Neural crest cell (in vitro differentiated cells): ENCODE data around the gene GAS6. TPM values are rescaled to one million over a fixed set of nuclear protein-coding genes. Genes with fewer than 3 reads are reported as not detected.

Experiments used
- DNase-seq: peaks from one replicate; pipeline ENCODE4 v3.0.0; 2021; ENCODE audit warnings: low read depth, mixed read lengths, low spot score
- H3K27ac Mint-ChIP-seq: one replicate; pipeline ENCODE4 v1.8.0; 2021; ENCODE audit warnings: mild to moderate bottlenecking, mixed read lengths; ENCODE audit not compliant: unreplicated experiment
- H3K27me3 Mint-ChIP-seq: 2 replicates; pipeline ENCODE4 v1.8.0; 2021; ENCODE audit warnings: low read depth, mild to moderate bottlenecking, mixed read lengths
- H3K36me3 Mint-ChIP-seq: 2 replicates; pipeline ENCODE4 v1.8.0; 2021; ENCODE audit warnings: low read depth, mild to moderate bottlenecking, mixed read lengths
- H3K4me1 Mint-ChIP-seq: 2 replicates; pipeline ENCODE4 v1.8.0; 2021; ENCODE audit warnings: mixed read lengths
- H3K4me3 Mint-ChIP-seq: one replicate; pipeline ENCODE4 v1.8.0; 2021; ENCODE audit warnings: mild to moderate bottlenecking, mixed read lengths
- H3K9me3 Mint-ChIP-seq: 2 replicates; pipeline ENCODE4 v1.8.0; 2021; ENCODE audit warnings: mixed read lengths
- CTCF ChIP-seq: fragments of 200-600 bp; sonication (generic); conservative IDR thresholded peaks from 2 replicates; pipeline ENCODE4 v1.5.0; 2021; ENCODE audit warnings: antibody characterized with exemption, mild to moderate bottlenecking
- total RNA-seq: library from RNA; stranded (reverse); gene quantifications from 2 replicates; pipeline ENCODE4 v1.2.1, GENCODE V29; 2021

GAS6 gene
- total RNA-seq, 1 donor from 2014 or later, result 9.0 TPM

- no peaks in the 10 kb centered on the region for H3K9me3 Mint-ChIP-seq
- H3K4me3 Mint-ChIP-seq, result no peak overlapping the region
- no peak for DNase-seq
- H3K27ac Mint-ChIP-seq, result no peak overlapping the region
- no peaks in the 10 kb centered on the region for H3K36me3 Mint-ChIP-seq
- H3K27me3 Mint-ChIP-seq, result peaks cover 5% of the 10 kb centered on the region
- no peak for TF ChIP-seq CTCF
- H3K4me1 Mint-ChIP-seq, result no peaks in the 10 kb centered on the region
Measured at GRCh38 chr13:113905942-113906341, 42.1 kb upstream of the GAS6 start.

- Mint-ChIP-seq H3K36me3 (no peaks in the 10 kb centered on the region), H3K4me1 (no peaks in the 10 kb centered on the region), H3K27me3 (peaks cover 3% of the 10 kb centered on the region), H3K27ac (no peak overlapping the region), H3K9me3 (no peaks in the 10 kb centered on the region), H3K4me3 (no peak overlapping the region)
- no peak for TF ChIP-seq CTCF
- DNase-seq, result no peak
Measured at GRCh38 chr13:113905018-113905417, 41.1 kb upstream of the GAS6 start.

GRCh38 chr13:113904411-113904810 lies 40.5 kb upstream of the GAS6 start:
- H3K27me3 Mint-ChIP-seq, result peaks cover 3% of the 10 kb centered on the region
- DNase-seq, result no peak
- TF ChIP-seq CTCF, result peak; percentile 52
- H3K27ac Mint-ChIP-seq, result no peak overlapping the region
- no peaks in the 10 kb centered on the region for H3K9me3 Mint-ChIP-seq
- H3K4me1 Mint-ChIP-seq, result no peaks in the 10 kb centered on the region
- no peaks in the 10 kb centered on the region for H3K36me3 Mint-ChIP-seq
- H3K4me3 Mint-ChIP-seq, result no peak overlapping the region

GRCh38 chr13:113903912-113904311 lies 40.0 kb upstream of the GAS6 start:
- TF ChIP-seq CTCF, result no peak
- Mint-ChIP-seq H3K27ac (no peak overlapping the region), H3K4me3 (no peak overlapping the region), H3K9me3 (no peaks in the 10 kb centered on the region), H3K27me3 (peaks cover 3% of the 10 kb centered on the region), H3K4me1 (no peaks in the 10 kb centered on the region), H3K36me3 (no peaks in the 10 kb centered on the region)
- DNase-seq, result no peak

GRCh38 chr13:113902986-113903775 lies 39.3 kb upstream of the GAS6 start:
- no peaks in the 10 kb centered on the region for H3K4me1 Mint-ChIP-seq
- no peaks in the 10 kb centered on the region for H3K9me3 Mint-ChIP-seq
- no peak for DNase-seq

More at GRCh38 chr13:113902986-113903775, 39.3 kb upstream of the GAS6 start:
- H3K27ac Mint-ChIP-seq, result no peak overlapping the region
- no peak for TF ChIP-seq CTCF
- H3K27me3 Mint-ChIP-seq, result peaks cover 3% of the 10 kb centered on the region
- H3K36me3 Mint-ChIP-seq, result no peaks in the 10 kb centered on the region
- no peak overlapping the region for H3K4me3 Mint-ChIP-seq
